ENCODE data around the gene PCCA. TPM values are rescaled to one million over a fixed set of nuclear protein-coding genes. Genes with fewer than 3 reads are reported as not detected.
A peak's percentile ranks its signal among the peaks of the same experiment; 100 is the strongest.

The PCCA gene
- polyA plus RNA-seq, 2 donors: 11.1 to 15.2 TPM

GRCh38 chr13:100535426-100536135 is 446.7 kb downstream of the PCCA start:
- 78 to 81% methylated on average over 16 of the region's 16 CpGs for WGBS, 2 donors

GRCh38 chr13:100536643-100537180 is 447.8 kb downstream of the PCCA start:
- WGBS, 2 donors: 92 to 94% methylated on average over 13 of the region's 13 CpGs
- Histone ChIP-seq H3K9me3 (ENCODE audit: control insufficient read depth in 2 of 2, insufficient read depth in 1 of 2, low read depth in 1 of 2, low read length in 1 of 2) (no peaks in the 10 kb centered on the region), H3K4me1 (ENCODE audit: control insufficient read depth in 2 of 2, insufficient read depth in 2 of 2, low read length in 1 of 2) (peaks cover 0 to 2% of the 10 kb centered on the region in 2 donors), H3K36me3 (ENCODE audit: control insufficient read depth in 2 of 2, insufficient read depth in 2 of 2, low read length in 1 of 2) (peaks cover 0 to 5% of the 10 kb centered on the region in 2 donors), H3K27me3 (ENCODE audit: control insufficient read depth in 1 of 2, insufficient read depth in 2 of 2, low read length in 2 of 2) (no peaks in the 10 kb centered on the region), H3K4me3 (ENCODE audit: low read depth in 1 of 2, low read length in 2 of 2) (no peak overlapping the region), H3K27ac (ENCODE audit: low read depth in 2 of 2, low read length in 1 of 2) (no peak overlapping the region)

More at GRCh38 chr13:100535426-100536135, 446.7 kb downstream of the PCCA start:
- H3K36me3 ChIP-seq (ENCODE audit: control insufficient read depth in 2 of 2, insufficient read depth in 2 of 2, low read length in 1 of 2): peaks cover 0 to 5% of the 10 kb centered on the region in 2 donors
- H3K4me3 ChIP-seq (ENCODE audit: low read depth in 1 of 2, low read length in 2 of 2): no peak overlapping the region
- H3K9me3 ChIP-seq (ENCODE audit: control insufficient read depth in 2 of 2, insufficient read depth in 1 of 2, low read depth in 1 of 2, low read length in 1 of 2): no peaks in the 10 kb centered on the region
- no peak overlapping the region for H3K27ac ChIP-seq (ENCODE audit: low read depth in 2 of 2, low read length in 1 of 2)
- peaks cover 0 to 2% of the 10 kb centered on the region in 2 donors for H3K4me1 ChIP-seq (ENCODE audit: control insufficient read depth in 2 of 2, insufficient read depth in 2 of 2, low read length in 1 of 2)
- H3K27me3 ChIP-seq (ENCODE audit: control insufficient read depth in 1 of 2, insufficient read depth in 2 of 2, low read length in 2 of 2): no peaks in the 10 kb centered on the region

GRCh38 chr13:100537486-100537885 is 448.6 kb downstream of the PCCA start:
- 95 to 97% methylated on average over 9 of the region's 9 CpGs for WGBS, 2 donors
- H3K27me3 ChIP-seq (ENCODE audit: control insufficient read depth in 1 of 2, insufficient read depth in 2 of 2, low read length in 2 of 2): no peaks in the 10 kb centered on the region
- H3K36me3 ChIP-seq (ENCODE audit: control insufficient read depth in 2 of 2, insufficient read depth in 2 of 2, low read length in 1 of 2): peaks cover 0 to 2% of the 10 kb centered on the region in 2 donors
- no peak overlapping the region for H3K4me3 ChIP-seq (ENCODE audit: low read depth in 1 of 2, low read length in 2 of 2)
- H3K9me3 ChIP-seq (ENCODE audit: control insufficient read depth in 2 of 2, insufficient read depth in 1 of 2, low read depth in 1 of 2, low read length in 1 of 2): no peaks in the 10 kb centered on the region
- peaks cover 0 to 3% of the 10 kb centered on the region in 2 donors for H3K4me1 ChIP-seq (ENCODE audit: control insufficient read depth in 2 of 2, insufficient read depth in 2 of 2, low read length in 1 of 2)
- H3K27ac ChIP-seq (ENCODE audit: low read depth in 2 of 2, low read length in 1 of 2): no peak overlapping the region

- H3K9me3 ChIP-seq (ENCODE audit: control insufficient read depth in 2 of 2, insufficient read depth in 1 of 2, low read depth in 1 of 2, low read length in 1 of 2): no peaks in the 10 kb centered on the region
- no peak overlapping the region for H3K4me3 ChIP-seq (ENCODE audit: low read depth in 1 of 2, low read length in 2 of 2)
- peaks cover 0 to 4% of the 10 kb centered on the region in 2 donors for H3K4me1 ChIP-seq (ENCODE audit: control insufficient read depth in 2 of 2, insufficient read depth in 2 of 2, low read length in 1 of 2)
- no peak overlapping the region for H3K27ac ChIP-seq (ENCODE audit: low read depth in 2 of 2, low read length in 1 of 2)
- H3K27me3 ChIP-seq (ENCODE audit: control insufficient read depth in 1 of 2, insufficient read depth in 2 of 2, low read length in 2 of 2): no peaks in the 10 kb centered on the region
- H3K36me3 ChIP-seq (ENCODE audit: control insufficient read depth in 2 of 2, insufficient read depth in 2 of 2, low read length in 1 of 2): peaks cover 0 to 2% of the 10 kb centered on the region in 2 donors
- 96 to 100% methylated on average over 5 of the region's 5 CpGs for WGBS, 2 donors
Measured at GRCh38 chr13:100537951-100538462, 449.1 kb downstream of the PCCA start.

GRCh38 chr13:100540621-100541020 is 451.7 kb downstream of the PCCA start:
- H3K4me3 ChIP-seq (ENCODE audit: low read depth in 1 of 2, low read length in 2 of 2): no peak overlapping the region
- peaks cover 7 to 13% of the 10 kb centered on the region in 2 donors for H3K4me1 ChIP-seq (ENCODE audit: control insufficient read depth in 2 of 2, insufficient read depth in 2 of 2, low read length in 1 of 2)
- no peaks in the 10 kb centered on the region for H3K36me3 ChIP-seq (ENCODE audit: control insufficient read depth in 2 of 2, insufficient read depth in 2 of 2, low read length in 1 of 2)
- no peaks in the 10 kb centered on the region for H3K9me3 ChIP-seq (ENCODE audit: control insufficient read depth in 2 of 2, insufficient read depth in 1 of 2, low read depth in 1 of 2, low read length in 1 of 2)
- 73 to 81% methylated on average over 3 of the region's 3 CpGs for WGBS, 2 donors
- no peak overlapping the region for H3K27ac ChIP-seq (ENCODE audit: low read depth in 2 of 2, low read length in 1 of 2)
- H3K27me3 ChIP-seq (ENCODE audit: control insufficient read depth in 1 of 2, insufficient read depth in 2 of 2, low read length in 2 of 2): no peaks in the 10 kb centered on the region

GRCh38 chr13:100541897-100542825 is 453.3 kb downstream of the PCCA start:
- Histone ChIP-seq H3K4me1 (ENCODE audit: control insufficient read depth in 2 of 2, insufficient read depth in 2 of 2, low read length in 1 of 2) (peaks cover 10 to 18% of the 10 kb centered on the region in 2 donors), H3K4me3 (ENCODE audit: low read depth in 1 of 2, low read length in 2 of 2) (no peak overlapping the region), H3K27ac (ENCODE audit: low read depth in 2 of 2, low read length in 1 of 2) (peak overlapping the region; percentile 6 to 78), H3K27me3 (ENCODE audit: control insufficient read depth in 1 of 2, insufficient read depth in 2 of 2, low read length in 2 of 2) (no peaks in the 10 kb centered on the region), H3K9me3 (ENCODE audit: control insufficient read depth in 2 of 2, insufficient read depth in 1 of 2, low read depth in 1 of 2, low read length in 1 of 2) (no peaks in the 10 kb centered on the region), H3K36me3 (ENCODE audit: control insufficient read depth in 2 of 2, insufficient read depth in 2 of 2, low read length in 1 of 2) (no peaks in the 10 kb centered on the region)
- 64 to 72% methylated on average over 18 of the region's 18 CpGs for WGBS, 2 donors

- H3K4me3 ChIP-seq (ENCODE audit: low read depth in 1 of 2, low read length in 2 of 2): no peak overlapping the region
- no peaks in the 10 kb centered on the region for H3K27me3 ChIP-seq (ENCODE audit: control insufficient read depth in 1 of 2, insufficient read depth in 2 of 2, low read length in 2 of 2)
- H3K9me3 ChIP-seq (ENCODE audit: control insufficient read depth in 2 of 2, insufficient read depth in 1 of 2, low read depth in 1 of 2, low read length in 1 of 2): no peaks in the 10 kb centered on the region
- WGBS, 2 donors: 35 to 41% methylated on average over 8 of the region's 8 CpGs
- peak overlapping the region; percentile 6 to 78 for H3K27ac ChIP-seq (ENCODE audit: low read depth in 2 of 2, low read length in 1 of 2)
- H3K4me1 ChIP-seq (ENCODE audit: control insufficient read depth in 2 of 2, insufficient read depth in 2 of 2, low read length in 1 of 2): peaks cover 12 to 16% of the 10 kb centered on the region in 2 donors
- no peaks in the 10 kb centered on the region for H3K36me3 ChIP-seq (ENCODE audit: control insufficient read depth in 2 of 2, insufficient read depth in 2 of 2, low read length in 1 of 2)
Measured at GRCh38 chr13:100542826-100543156, 453.9 kb downstream of the PCCA start.

- WGBS, 2 donors: 70 to 80% methylated on average over 26 of the region's 26 CpGs
- H3K27ac ChIP-seq (ENCODE audit: low read depth in 2 of 2, low read length in 1 of 2): peak overlapping the region in 1 of 2 donors; percentile 11
Measured at GRCh38 chr13:100543872-100544602, 455.1 kb downstream of the PCCA start.

More at GRCh38 chr13:100543872-100544602, 455.1 kb downstream of the PCCA start:
- Histone ChIP-seq H3K9me3 (ENCODE audit: control insufficient read depth in 2 of 2, insufficient read depth in 1 of 2, low read depth in 1 of 2, low read length in 1 of 2) (no peaks in the 10 kb centered on the region), H3K4me3 (ENCODE audit: low read depth in 1 of 2, low read length in 2 of 2) (no peak overlapping the region), H3K4me1 (ENCODE audit: control insufficient read depth in 2 of 2, insufficient read depth in 2 of 2, low read length in 1 of 2) (peaks cover 13 to 16% of the 10 kb centered on the region in 2 donors), H3K27me3 (ENCODE audit: control insufficient read depth in 1 of 2, insufficient read depth in 2 of 2, low read length in 2 of 2) (no peaks in the 10 kb centered on the region), H3K36me3 (ENCODE audit: control insufficient read depth in 2 of 2, insufficient read depth in 2 of 2, low read length in 1 of 2) (no peaks in the 10 kb centered on the region)

Measured in esophagus (tissue), 2 donors.